ENCODE data around the gene ABI3BP. TPM values are rescaled to one million over a fixed set of nuclear protein-coding genes. Genes with fewer than 3 reads are reported as not detected.

Gene ABI3BP
- polyA plus RNA-seq, 1 of the 3 experiments (the other 2 are of a cell fraction) = 8.4 TPM

DNA sequence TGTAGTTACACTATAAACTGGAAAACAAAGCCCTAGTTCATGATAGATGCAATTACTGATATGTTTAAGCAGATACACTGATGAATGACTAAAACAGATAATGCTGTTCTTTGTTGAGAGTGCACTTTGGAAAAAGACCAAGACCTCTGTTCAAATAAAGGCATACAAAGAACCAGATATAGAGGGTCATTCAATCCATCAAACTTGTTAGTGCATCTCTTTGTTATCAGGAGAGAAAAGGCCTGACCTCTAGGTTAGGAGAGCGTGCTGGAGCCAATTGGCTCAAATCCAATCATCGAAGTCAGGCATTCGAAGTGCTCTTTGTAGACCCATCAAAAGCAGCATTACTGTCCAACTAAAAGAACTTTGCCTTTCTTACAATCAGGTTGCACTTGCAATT lies 159.7 kb downstream of the ABI3BP start:
- H3K36me3 ChIP-seq (replicated peaks in 1 of 2; ENCODE audit: control insufficient read depth in 1 of 2, insufficient read depth in 2 of 2, low read length in 1 of 2) = no peaks in the 10 kb centered on the region
- H3K27ac ChIP-seq (ENCODE audit: low read depth in 2 of 2, low read length in 1 of 2) = peak overlapping the region in 1 of 2 experiments; percentile 19; a peak in 1 of 4 replicates
- H3K9ac ChIP-seq = no peak overlapping the region
- no peaks in the 10 kb centered on the region for H3K27me3 ChIP-seq (ENCODE audit: insufficient read depth)
- ChIA-PET POLR2A (no interaction called here), CTCF (no interaction called here)
- no peaks in the 10 kb centered on the region for H3K79me2 ChIP-seq (ENCODE audit: insufficient read depth)
- H3K4me2 ChIP-seq = no peak overlapping the region
- no peak overlapping the region for H3K4me3 ChIP-seq (ENCODE audit: low read depth in 2 of 2, low read length in 1 of 2)
- no peaks in the 10 kb centered on the region for H3F3A ChIP-seq (replicated peaks; ENCODE audit: insufficient read depth)
- 35% methylated on average over 3 of the region's 3 CpGs for WGBS (ENCODE audit: low lambda C conversion rate)
- H3K9me3 ChIP-seq = no peaks in the 10 kb centered on the region
- TF ChIP-seq RXRA (IDR thresholded peaks at IDR 0.05; ENCODE audit: borderline replicate concordance, low read depth) (no peak), EP300 (IDR thresholded peaks at IDR 0.05; ENCODE audit: borderline replicate concordance in 1 of 2, low read depth in 1 of 2, low read length in 1 of 2) (peak in 1 of 2 experiments; percentile 39; a peak in 1 of 4 replicates), TCF12 (IDR thresholded peaks at IDR 0.05) (0 out of 2 replicates have a peak, but pooled peaks have one; percentile 15)
- no peaks in the 10 kb centered on the region for H4K20me1 ChIP-seq (ENCODE audit: insufficient read depth)
- H3K4me1 ChIP-seq (ENCODE audit: control insufficient read depth in 1 of 2, insufficient read depth in 2 of 2, low read depth in 1 of 2, low read length in 1 of 2) = peaks cover 0 to 8% of the 10 kb centered on the region in 2 experiments; a peak in 2 of 4 replicates
- H2AFZ ChIP-seq (ENCODE audit: low read depth) = no peak overlapping the region
- peak; percentile 12 for DNase-seq
- no peaks in the 10 kb centered on the region for H3K9me2 ChIP-seq

DNA sequence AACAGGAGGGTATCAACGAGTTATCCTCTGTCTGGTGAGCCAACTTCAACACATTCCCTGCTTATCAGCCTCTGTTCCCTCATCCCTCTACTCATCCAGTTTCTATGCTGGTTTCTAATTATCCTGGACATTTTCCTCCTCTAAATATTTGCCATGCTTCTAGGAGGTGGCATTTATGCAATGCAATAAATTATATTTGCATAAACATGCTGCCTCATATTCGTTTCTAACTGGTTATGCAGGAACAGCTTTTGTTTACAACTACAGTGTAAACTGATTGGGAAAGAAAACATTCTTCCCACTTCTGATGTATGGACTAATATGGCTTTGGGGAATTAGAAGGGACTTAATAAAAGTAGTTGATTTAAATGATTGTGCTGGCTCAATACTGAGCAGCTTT lies 161.6 kb downstream of the ABI3BP start:
- Histone ChIP-seq H3K4me1 (ENCODE audit: control insufficient read depth in 1 of 2, insufficient read depth in 2 of 2, low read depth in 1 of 2, low read length in 1 of 2) (peaks cover 0 to 8% of the 10 kb centered on the region in 2 experiments; a peak in 2 of 4 replicates), H3K27me3 (ENCODE audit: insufficient read depth) (no peaks in the 10 kb centered on the region), H3K9me2 (no peaks in the 10 kb centered on the region), H3F3A (replicated peaks; ENCODE audit: insufficient read depth) (no peaks in the 10 kb centered on the region), H3K4me3 (ENCODE audit: low read depth in 2 of 2, low read length in 1 of 2) (no peak overlapping the region), H3K79me2 (ENCODE audit: insufficient read depth) (no peaks in the 10 kb centered on the region), H3K9ac (no peak overlapping the region), H3K36me3 (replicated peaks in 1 of 2; ENCODE audit: control insufficient read depth in 1 of 2, insufficient read depth in 2 of 2, low read length in 1 of 2) (no peaks in the 10 kb centered on the region), H3K27ac (ENCODE audit: low read depth in 2 of 2, low read length in 1 of 2) (no peak overlapping the region), H2AFZ (ENCODE audit: low read depth) (no peak overlapping the region), H3K9me3 (no peaks in the 10 kb centered on the region), H4K20me1 (ENCODE audit: insufficient read depth) (no peaks in the 10 kb centered on the region), H3K4me2 (no peak overlapping the region)
- DNase-seq = no peak
- CTCF ChIA-PET = interaction anchor here (1.1 to 1.5 kb wide), 3 partner anchors 8 to 95 kb away, joined by 3 to 5 read pairs (median 3); no protein-coding TSS in a partner anchor
- TF ChIP-seq, protein P1, sequence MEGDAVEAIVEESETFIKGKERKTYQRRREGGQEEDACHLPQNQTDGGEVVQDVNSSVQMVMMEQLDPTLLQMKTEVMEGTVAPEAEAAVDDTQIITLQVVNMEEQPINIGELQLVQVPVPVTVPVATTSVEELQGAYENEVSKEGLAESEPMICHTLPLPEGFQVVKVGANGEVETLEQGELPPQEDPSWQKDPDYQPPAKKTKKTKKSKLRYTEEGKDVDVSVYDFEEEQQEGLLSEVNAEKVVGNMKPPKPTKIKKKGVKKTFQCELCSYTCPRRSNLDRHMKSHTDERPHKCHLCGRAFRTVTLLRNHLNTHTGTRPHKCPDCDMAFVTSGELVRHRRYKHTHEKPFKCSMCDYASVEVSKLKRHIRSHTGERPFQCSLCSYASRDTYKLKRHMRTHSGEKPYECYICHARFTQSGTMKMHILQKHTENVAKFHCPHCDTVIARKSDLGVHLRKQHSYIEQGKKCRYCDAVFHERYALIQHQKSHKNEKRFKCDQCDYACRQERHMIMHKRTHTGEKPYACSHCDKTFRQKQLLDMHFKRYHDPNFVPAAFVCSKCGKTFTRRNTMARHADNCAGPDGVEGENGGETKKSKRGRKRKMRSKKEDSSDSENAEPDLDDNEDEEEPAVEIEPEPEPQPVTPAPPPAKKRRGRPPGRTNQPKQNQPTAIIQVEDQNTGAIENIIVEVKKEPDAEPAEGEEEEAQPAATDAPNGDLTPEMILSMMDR (IDR thresholded peaks at IDR 0.05) = no peak
- TF ChIP-seq POLR2AphosphoS5 (IDR thresholded peaks at IDR 0.05; ENCODE audit: low read depth, low read length) (no peak), EZH2phosphoT487 (IDR thresholded peaks at IDR 0.05; ENCODE audit: borderline replicate concordance, low read depth) (no peak), NFIC (IDR thresholded peaks at IDR 0.05; ENCODE audit: borderline replicate concordance) (no peak), RCOR1 (IDR thresholded peaks at IDR 0.05; ENCODE audit: low read length) (no peak), EP300 (IDR thresholded peaks at IDR 0.05; ENCODE audit: borderline replicate concordance in 1 of 2, low read depth in 1 of 2, low read length in 1 of 2) (no peak), RAD21 (IDR thresholded peaks at IDR 0.05; ENCODE audit: low read length) (no peak), ELF1 (IDR thresholded peaks at IDR 0.05) (no peak), MXI1 (IDR thresholded peaks at IDR 0.05; ENCODE audit: low read depth, low read length) (no peak), RXRA (IDR thresholded peaks at IDR 0.05; ENCODE audit: borderline replicate concordance, low read depth) (no peak), NRF1 (IDR thresholded peaks at IDR 0.05; ENCODE audit: low read depth, low read length) (no peak), SIN3A (IDR thresholded peaks at IDR 0.05; ENCODE audit: borderline replicate concordance, low read depth, low read length) (no peak)
- TF ChIP-seq, protein P2, sequence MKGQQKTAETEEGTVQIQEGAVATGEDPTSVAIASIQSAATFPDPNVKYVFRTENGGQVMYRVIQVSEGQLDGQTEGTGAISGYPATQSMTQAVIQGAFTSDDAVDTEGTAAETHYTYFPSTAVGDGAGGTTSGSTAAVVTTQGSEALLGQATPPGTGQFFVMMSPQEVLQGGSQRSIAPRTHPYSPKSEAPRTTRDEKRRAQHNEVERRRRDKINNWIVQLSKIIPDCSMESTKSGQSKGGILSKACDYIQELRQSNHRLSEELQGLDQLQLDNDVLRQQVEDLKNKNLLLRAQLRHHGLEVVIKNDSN (IDR thresholded peaks at IDR 0.05; ENCODE audit: borderline replicate concordance, low read depth) = no peak
- TF ChIP-seq, protein P3, sequence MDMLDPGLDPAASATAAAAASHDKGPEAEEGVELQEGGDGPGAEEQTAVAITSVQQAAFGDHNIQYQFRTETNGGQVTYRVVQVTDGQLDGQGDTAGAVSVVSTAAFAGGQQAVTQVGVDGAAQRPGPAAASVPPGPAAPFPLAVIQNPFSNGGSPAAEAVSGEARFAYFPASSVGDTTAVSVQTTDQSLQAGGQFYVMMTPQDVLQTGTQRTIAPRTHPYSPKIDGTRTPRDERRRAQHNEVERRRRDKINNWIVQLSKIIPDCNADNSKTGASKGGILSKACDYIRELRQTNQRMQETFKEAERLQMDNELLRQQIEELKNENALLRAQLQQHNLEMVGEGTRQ (IDR thresholded peaks at IDR 0.05; ENCODE audit: borderline replicate concordance, low read depth, low read length) = no peak
- WGBS (ENCODE audit: low lambda C conversion rate) = 46% methylated on average over 2 of the region's 2 CpGs
- POLR2A ChIA-PET = no interaction called here
